Ecto neural progenitor cell (in vitro differentiated cells): ENCODE data around the gene ITGAD.
"Not testable (repeated sequence)": the region's sequence is repeated elsewhere in the genome, so short reads cannot be mapped to it uniquely, and the experiment has no call there.

Source experiments
- DNase-seq: peaks from one replicate; pipeline ENCODE4 v3.0.0-alpha.2; 2018; ENCODE audit warnings: low spot score

Gene ITGAD

GRCh38 chr16:31430380-31431052 is 37.4 kb downstream of the ITGAD start:
- no peak for DNase-seq

- no peak for DNase-seq
Measured at GRCh38 chr16:31435341-31436220, 42.4 kb downstream of the ITGAD start.

- DNase-seq, result no peak
Measured at GRCh38 chr16:31436221-31437045, 43.3 kb downstream of the ITGAD start.

GRCh38 chr16:31438414-31438813 is 45.3 kb downstream of the ITGAD start:
- DNase-seq, result no peak

GRCh38 chr16:31439023-31439422 is 45.9 kb downstream of the ITGAD start:
- not testable (repeated sequence) for DNase-seq

GRCh38 chr16:31439519-31439918 is 46.4 kb downstream of the ITGAD start:
- DNase-seq, result no peak

- no peak for DNase-seq
Measured at GRCh38 chr16:31440516-31441184, 47.5 kb downstream of the ITGAD start.

- no peak for DNase-seq
Measured at GRCh38 chr16:31441956-31442355, 48.8 kb downstream of the ITGAD start.

GRCh38 chr16:31445931-31446330 is 52.8 kb downstream of the ITGAD start:
- not testable (repeated sequence) for DNase-seq

- no peak for DNase-seq
Measured at GRCh38 chr16:31451201-31451600, 58.1 kb downstream of the ITGAD start.

GRCh38 chr16:31451681-31452351 is 58.7 kb downstream of the ITGAD start:
- no peak for DNase-seq

- DNase-seq, result no peak
Measured at GRCh38 chr16:31452631-31453106, 59.5 kb downstream of the ITGAD start.

GRCh38 chr16:31453255-31454204 is 60.4 kb downstream of the ITGAD start:
- no peak for DNase-seq

- no peak for DNase-seq
Measured at GRCh38 chr16:31455601-31456314, 62.6 kb downstream of the ITGAD start.

GRCh38 chr16:31456988-31457360 is 63.8 kb downstream of the ITGAD start:
- DNase-seq, result no peak

- DNase-seq, result peak; percentile 68
Measured at GRCh38 chr16:31458073-31458843, 65.1 kb downstream of the ITGAD start.

- DNase-seq, result peak; percentile 97
Measured at GRCh38 chr16:31458844-31459686, 65.9 kb downstream of the ITGAD start, which contains the start of gene ARMC5. Gene ARMC5, plus strand, starts transcription at chr16:31459501. Its CDS starts 24 bp downstream, at chr16:31459525.
